HepG2 (cell line): ENCODE results near the gene PLSCR4. TPM values are rescaled to one million over a fixed set of nuclear protein-coding genes. Genes with fewer than 3 reads are reported as not detected.

Experiments
- AKNA ChIP-seq: sonication (generic); formaldehyde crosslinking; IDR thresholded peaks from 2 replicates; pipeline ENCODE4 v1.4.0; 2020; ENCODE audit warnings: missing genetic modification reagents, borderline replicate concordance
- CEBPG ChIP-seq: IDR thresholded peaks from 2 replicates; pipeline ENCODE4 v1.6.1; 2016
- MAF1 ChIP-seq: sonication (generic); formaldehyde crosslinking; IDR thresholded peaks from 2 replicates; pipeline ENCODE4 v1.5.0; 2020; ENCODE audit warnings: missing genetic modification reagents, borderline replicate concordance
- NKX3-1 ChIP-seq: sonication (generic); formaldehyde crosslinking; IDR thresholded peaks from 2 replicates; pipeline ENCODE4 v1.5.0; 2020; ENCODE audit warnings: missing genetic modification reagents
- NR0B2 ChIP-seq: sonication (generic); formaldehyde crosslinking; IDR thresholded peaks from 2 replicates; pipeline ENCODE4 v1.4.0; 2020; ENCODE audit warnings: mild to moderate bottlenecking, missing genetic modification reagents
- NR2C2 ChIP-seq: sonication (generic); formaldehyde crosslinking; IDR thresholded peaks from 2 replicates; pipeline ENCODE4 v1.4.0; 2020; ENCODE audit warnings: missing genetic modification reagents, mild to moderate bottlenecking, moderate library complexity, borderline replicate concordance
- SETDB1 ChIP-seq: sonication (generic); formaldehyde crosslinking; IDR thresholded peaks from 2 replicates; pipeline ENCODE4 v1.5.1; 2020; ENCODE audit warnings: missing genetic modification reagents, mild to moderate bottlenecking, borderline replicate concordance
- SKI ChIP-seq: fragments of 450-650 bp; IDR thresholded peaks from one replicate; pipeline ENCODE4 v1.6.1; 2018; ENCODE audit warnings: mild to moderate bottlenecking; ENCODE audit not compliant: partially characterized antibody
- SMAD3 ChIP-seq: sonication (generic); formaldehyde crosslinking; IDR thresholded peaks from 2 replicates; pipeline ENCODE4 v1.4.0; 2020; ENCODE audit warnings: missing genetic modification reagents
- THAP9 ChIP-seq: sonication (generic); formaldehyde crosslinking; IDR thresholded peaks from 2 replicates; pipeline ENCODE4; 2020; ENCODE audit warnings: missing genetic modification reagents, mild to moderate bottlenecking, borderline replicate concordance
- ZHX1 ChIP-seq: sonication (generic); formaldehyde crosslinking; IDR thresholded peaks from 2 replicates; pipeline ENCODE4 v1.8.1; 2022; ENCODE audit warnings: low read depth, mild to moderate bottlenecking, missing genetic modification reagents
- ZNF124 ChIP-seq: sonication (generic); formaldehyde crosslinking; IDR thresholded peaks from 2 replicates; pipeline ENCODE4 v1.4.0; 2020; ENCODE audit warnings: missing genetic modification reagents
- ZNF205 ChIP-seq: IDR thresholded peaks from 2 replicates; pipeline ENCODE4 v1.6.1; 2018; ENCODE audit warnings: missing biosample characterization, missing genetic modification reagents
- polyA plus RNA-seq, 8 experiments: library from polyadenylated mRNA; depleted of rRNA in 3 of 8; stranded (reverse) in 7 of 8; unstranded in 1 of 8; fragments of >200 nt; fragmentation: Illumina TruSeq in 4 of 8; extraction: Trizol in 4 of 8; gene quantifications; 2 replicates each; pipeline versions ENCODE4 v1.2.1 to v1.2.3, GENCODE V29; 2011 to 2016; ENCODE audit warnings: low read depth in 4 of 8, missing spikeins in 1 of 8, mixed read lengths in 1 of 8; ENCODE audit not compliant: insufficient read depth in 1 of 8
- total RNA-seq, 5 experiments: library from RNA; depleted of rRNA; stranded (reverse); fragments of >200 nt; fragmentation: Illumina TruSeq; extraction: Trizol; gene quantifications; 2 replicates each; pipeline ENCODE4 v1.2.3, GENCODE V29; 2016; ENCODE audit warnings: low read depth in 1 of 5
- TF ChIP-seq, protein P1 (sequence below): sonication (generic); formaldehyde crosslinking; IDR thresholded peaks from 2 replicates; pipeline ENCODE4 v1.5.0; 2020; ENCODE audit warnings: missing genetic modification reagents, mild to moderate bottlenecking, borderline replicate concordance

The PLSCR4 gene
- total and polyA plus RNA-seq, 2 of the 13 experiments (the other 11 are each of a cell fraction or from before 2014, with no cell fraction given): 1.5 to 59.0 TPM

- TF ChIP-seq, protein P1, sequence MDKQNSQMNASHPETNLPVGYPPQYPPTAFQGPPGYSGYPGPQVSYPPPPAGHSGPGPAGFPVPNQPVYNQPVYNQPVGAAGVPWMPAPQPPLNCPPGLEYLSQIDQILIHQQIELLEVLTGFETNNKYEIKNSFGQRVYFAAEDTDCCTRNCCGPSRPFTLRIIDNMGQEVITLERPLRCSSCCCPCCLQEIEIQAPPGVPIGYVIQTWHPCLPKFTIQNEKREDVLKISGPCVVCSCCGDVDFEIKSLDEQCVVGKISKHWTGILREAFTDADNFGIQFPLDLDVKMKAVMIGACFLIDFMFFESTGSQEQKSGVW: no peak
- no peak for TF ChIP-seq SETDB1 (CRISPR knock-in tag)
- no peak for TF ChIP-seq ZNF205 (CRISPR knock-in tag)
- no peak for TF ChIP-seq THAP9 (CRISPR knock-in tag)
- peak; percentile 21; the same call in 1 of the 2 replicates for TF ChIP-seq CEBPG (CRISPR knock-in tag)
- TF ChIP-seq NR2C2 (CRISPR knock-in tag): peak; percentile 66
- peak; percentile 96 for TF ChIP-seq SKI
- TF ChIP-seq SMAD3 (CRISPR knock-in tag): 0 out of 2 replicates have a peak, but pooled peaks have one; percentile 21
- 0 out of 2 replicates have a peak, but pooled peaks have one; percentile 34 for TF ChIP-seq AKNA
- TF ChIP-seq MAF1 (CRISPR knock-in tag): peak; percentile 52; the same call in 1 of the 2 replicates
- TF ChIP-seq NR0B2: 0 out of 2 replicates have a peak, but pooled peaks have one; percentile 29
- TF ChIP-seq ZHX1 (CRISPR knock-in tag): peak; percentile 49; the same call in 1 of the 2 replicates
- TF ChIP-seq ZNF124 (CRISPR knock-in tag): no peak; the same call in none of the 2 replicates
- peak; percentile 38; the same call in 1 of the 2 replicates for TF ChIP-seq NKX3-1 (CRISPR knock-in tag)
Observed at GRCh38 chr3:146160964-146161662, 89.8 kb downstream of the PLSCR4 start, which contains the start of gene PLOD2 (continued).
